GM23248 (cell line): Measurements from ENCODE around the gene PRRT4. TPM values are rescaled to one million over a fixed set of nuclear protein-coding genes. Genes with fewer than 3 reads are reported as not detected.

Experiments used
- DNase-seq: peaks from one replicate; pipeline ENCODE4 v3.0.0-alpha.2; 2015
- H2AFZ ChIP-seq: fragments of 200-600 bp; sonication (generic); 2 replicates; pipeline ENCODE4 v1.6.1; 2016; ENCODE audit warnings: antibody characterized with exemption
- H3F3A ChIP-seq: fragments of 200-600 bp; sonication (generic); 2 replicates; pipeline ENCODE4 v1.6.1; 2016; ENCODE audit warnings: mild to moderate bottlenecking, antibody characterized with exemption, mixed run types; ENCODE audit not compliant: insufficient read depth
- H3K27ac ChIP-seq: fragments of 200-600 bp; sonication (generic); 2 replicates; pipeline ENCODE4 v1.5.1; 2016; ENCODE audit warnings: mild to moderate bottlenecking
- H3K27me3 ChIP-seq: fragments of 200-600 bp; sonication (generic); replicated peaks from 2 replicates; pipeline ENCODE4 v1.6.1; 2016; ENCODE audit warnings: mild to moderate bottlenecking; ENCODE audit not compliant: insufficient read depth
- H3K36me3 ChIP-seq: fragments of 200-600 bp; sonication (generic); 2 replicates; pipeline ENCODE4 v1.6.1; 2016; ENCODE audit warnings: low read depth, mild to moderate bottlenecking
- H3K4me1 ChIP-seq: fragments of 200-600 bp; sonication (generic); 2 replicates; pipeline ENCODE4 v1.6.1; 2016; ENCODE audit warnings: mild to moderate bottlenecking; ENCODE audit not compliant: insufficient read depth
- H3K4me2 ChIP-seq: fragments of 200-600 bp; sonication (generic); one replicate; pipeline ENCODE4 v1.6.1; 2016; ENCODE audit warnings: mild to moderate bottlenecking; ENCODE audit not compliant: unreplicated experiment
- H3K4me3 ChIP-seq: fragments of 200-600 bp; sonication (generic); 2 replicates; pipeline ENCODE4 v1.5.1; 2016; ENCODE audit warnings: mild to moderate bottlenecking
- H3K79me2 ChIP-seq: fragments of 200-600 bp; sonication (generic); 2 replicates; pipeline ENCODE4 v1.6.1; 2016; ENCODE audit warnings: mild to moderate bottlenecking; ENCODE audit not compliant: insufficient read depth
- H3K9ac ChIP-seq: fragments of 200-600 bp; sonication (generic); 2 replicates; pipeline ENCODE4 v1.6.1; 2016; ENCODE audit warnings: mild to moderate bottlenecking
- H3K9me2 ChIP-seq: fragments of 200-600 bp; sonication (generic); 2 replicates; pipeline ENCODE4 v1.6.1; 2016; ENCODE audit warnings: mixed run types, mild to moderate bottlenecking, moderate library complexity; ENCODE audit not compliant: insufficient read depth
- H3K9me3 ChIP-seq: fragments of 200-600 bp; sonication (generic); one replicate; pipeline ENCODE4 v1.6.1; 2017; ENCODE audit warnings: low read depth
- H4K20me1 ChIP-seq: fragments of 200-600 bp; sonication (generic); 2 replicates; pipeline ENCODE4 v1.6.0; 2016; ENCODE audit not compliant: insufficient read depth
- EZH2 ChIP-seq: fragments of 200-600 bp; sonication (generic); IDR thresholded peaks from 2 replicates; pipeline ENCODE4 v1.6.1; 2018; ENCODE audit warnings: antibody characterized with exemption, mild to moderate bottlenecking; ENCODE audit not compliant: insufficient read depth, poor library complexity, severe bottlenecking
- EZH2phosphoT487 ChIP-seq: fragments of 200-600 bp; sonication (generic); IDR thresholded peaks from 2 replicates; pipeline ENCODE4 v1.6.1; 2018; ENCODE audit warnings: antibody characterized with exemption, moderate library complexity, mild to moderate bottlenecking, low read depth; ENCODE audit not compliant: insufficient read depth
- WGBS, 2 experiments: methylation state at CpG; one replicate each; pipeline ENCODE4 v1.1.6; 2015 to 2017; ENCODE audit warnings: low lambda C conversion rate in 2 of 2, low coverage in 1 of 2; ENCODE audit errors: missing lambda C conversion rate in 2 of 2; 5-methylcytosine and 5-hydroxymethylcytosine counted together
- in situ Hi-C: fragments of 300-500 bp; cut with MboI; formaldehyde crosslinking; loops from 2 replicates; pipeline ENCODE4 v1.15.0; 2020
- polyA plus RNA-seq: library from polyadenylated mRNA; unstranded; fragments of >200 nt; fragmentation: Nextera tagmentation; extraction: Ambion mirVana; gene quantifications from 2 replicates; pipeline ENCODE4 v1.2.1, GENCODE V29; 2016
- total RNA-seq: library from RNA; depleted of rRNA; stranded (reverse); fragments of >200 nt; shearing (Covaris generic); gene quantifications from 2 replicates; pipeline ENCODE4 v1.2.3, GENCODE V29; 2014

The PRRT4 gene
- total and polyA plus RNA-seq, 2 experiments from 2014 or later: not detected

GRCh38 chr7:128366986-128367385, 5.5 kb upstream of the PRRT4 start:
- peaks cover 12% of the 10 kb centered on the region; the same call in 1 of the 2 replicates for H3F3A ChIP-seq
- H3K27ac ChIP-seq: no peak overlapping the region
- H3K9ac ChIP-seq: no peak overlapping the region
- H4K20me1 ChIP-seq: no peaks in the 10 kb centered on the region
- in situ Hi-C loops: no loop called here
- TF ChIP-seq EZH2: no peak
- no peak for TF ChIP-seq EZH2phosphoT487
- H3K79me2 ChIP-seq: no peaks in the 10 kb centered on the region
- H3K9me3 ChIP-seq: no peaks in the 10 kb centered on the region
- no peak overlapping the region for H2AFZ ChIP-seq
- H3K4me3 ChIP-seq: no peak overlapping the region
- no peaks in the 10 kb centered on the region for H3K36me3 ChIP-seq
- no peak overlapping the region for H3K4me2 ChIP-seq
- H3K9me2 ChIP-seq: no peaks in the 10 kb centered on the region
- H3K27me3 ChIP-seq: peaks cover 50% of the 10 kb centered on the region
- no peaks in the 10 kb centered on the region for H3K4me1 ChIP-seq
- DNase-seq: no peak

DNA sequence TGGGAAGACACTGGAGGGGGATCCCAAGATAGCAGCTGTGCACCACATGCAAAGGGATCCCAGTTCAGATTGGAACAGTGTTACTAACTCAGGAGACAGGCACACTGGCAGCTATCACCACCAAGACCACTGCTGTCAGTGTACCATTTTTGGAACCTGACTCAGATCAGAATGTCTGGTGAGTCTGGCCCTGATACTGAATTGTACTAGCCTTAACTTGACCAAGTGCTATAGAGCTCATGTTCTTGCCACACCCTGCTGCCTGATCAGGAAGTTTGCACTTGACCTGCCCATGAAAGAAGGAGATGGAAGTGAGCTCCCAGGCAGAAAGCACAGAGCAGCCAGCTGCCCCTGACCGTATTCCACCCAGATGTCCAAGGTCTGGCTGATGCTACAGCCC, 4.8 kb upstream of the PRRT4 start:
- Histone ChIP-seq H3K4me3 (no peak overlapping the region), H3K79me2 (no peaks in the 10 kb centered on the region), H3K9me2 (no peaks in the 10 kb centered on the region), H3K36me3 (no peaks in the 10 kb centered on the region), H3F3A (peaks cover 12% of the 10 kb centered on the region; the same call in 1 of the 2 replicates), H3K27me3 (peaks cover 50% of the 10 kb centered on the region), H3K27ac (no peak overlapping the region), H3K4me1 (no peaks in the 10 kb centered on the region), H3K4me2 (no peak overlapping the region), H3K9ac (no peak overlapping the region), H3K9me3 (no peaks in the 10 kb centered on the region), H2AFZ (no peak overlapping the region), H4K20me1 (no peaks in the 10 kb centered on the region)
- DNase-seq: no peak
- WGBS, 2 experiments: 16 to 24% methylated on average over 1 of the region's 1 CpG
- TF ChIP-seq EZH2: no peak
- TF ChIP-seq EZH2phosphoT487: no peak
- in situ Hi-C loops: no loop called here

GRCh38 chr7:128365432-128365831, 3.9 kb upstream of the PRRT4 start:
- no peaks in the 10 kb centered on the region for H3K36me3 ChIP-seq
- in situ Hi-C loops: no loop called here
- DNase-seq: no peak
- no peak overlapping the region for H3K4me3 ChIP-seq
- WGBS, 2 experiments: 55 to 60% methylated on average over 2 of the region's 2 CpGs
- no peak overlapping the region for H3K27ac ChIP-seq
- H3K79me2 ChIP-seq: no peaks in the 10 kb centered on the region
- no peak overlapping the region for H3K9ac ChIP-seq
- H3K9me2 ChIP-seq: no peaks in the 10 kb centered on the region
- H3K4me2 ChIP-seq: no peak overlapping the region
- H3K27me3 ChIP-seq: peaks cover 50% of the 10 kb centered on the region
- H2AFZ ChIP-seq: no peak overlapping the region
- no peaks in the 10 kb centered on the region for H3K9me3 ChIP-seq
- H3F3A ChIP-seq: peaks cover 12% of the 10 kb centered on the region; the same call in 1 of the 2 replicates
- H3K4me1 ChIP-seq: no peaks in the 10 kb centered on the region
- no peak for TF ChIP-seq EZH2phosphoT487
- no peak for TF ChIP-seq EZH2
- no peaks in the 10 kb centered on the region for H4K20me1 ChIP-seq

- Histone ChIP-seq H3K4me2 (no peak overlapping the region), H4K20me1 (no peaks in the 10 kb centered on the region), H3F3A (peaks cover 12% of the 10 kb centered on the region; the same call in 1 of the 2 replicates), H3K79me2 (no peaks in the 10 kb centered on the region), H3K27me3 (peaks cover 61% of the 10 kb centered on the region), H3K4me3 (no peak overlapping the region), H3K4me1 (no peaks in the 10 kb centered on the region), H3K9ac (no peak overlapping the region), H3K9me2 (no peaks in the 10 kb centered on the region), H3K36me3 (no peaks in the 10 kb centered on the region), H2AFZ (no peak overlapping the region), H3K9me3 (no peaks in the 10 kb centered on the region), H3K27ac (no peak overlapping the region)
- in situ Hi-C loops: no loop called here
- TF ChIP-seq EZH2phosphoT487 (no peak), EZH2 (no peak)
- no peak for DNase-seq
- WGBS, 2 experiments: 73% methylated on average over 4 of the region's 4 CpGs
Measured at GRCh38 chr7:128364166-128364870, 2.8 kb upstream of the PRRT4 start.

- H3K9me2 ChIP-seq: no peaks in the 10 kb centered on the region
- no peak for DNase-seq
- peaks cover 71% of the 10 kb centered on the region for H3K27me3 ChIP-seq
- no peaks in the 10 kb centered on the region for H3K79me2 ChIP-seq
- H3K36me3 ChIP-seq: no peaks in the 10 kb centered on the region
- no peak overlapping the region for H2AFZ ChIP-seq
- no peaks in the 10 kb centered on the region for H3K4me1 ChIP-seq
- no peak overlapping the region for H3K27ac ChIP-seq
- WGBS, 2 experiments: 78 to 86% methylated on average over 6 of the region's 6 CpGs
- H3F3A ChIP-seq: peaks cover 12% of the 10 kb centered on the region; the same call in 1 of the 2 replicates
- H3K9me3 ChIP-seq: no peaks in the 10 kb centered on the region
- no peak overlapping the region for H3K4me3 ChIP-seq
- TF ChIP-seq EZH2 (no peak), EZH2phosphoT487 (no peak)
- no peaks in the 10 kb centered on the region for H4K20me1 ChIP-seq
- in situ Hi-C loops: no loop called here
- H3K9ac ChIP-seq: no peak overlapping the region
- H3K4me2 ChIP-seq: no peak overlapping the region
Measured at GRCh38 chr7:128363261-128363721, 1.8 kb upstream of the PRRT4 start.
